HG02870 (cell line): ENCODE data around the gene TCF19.

Source experiments
- ATAC-seq: cut with Tn5 transposase; IDR thresholded peaks from one replicate; pipeline ENCODE4 v1.9.1; 2021; ENCODE audit warnings: mild to moderate bottlenecking, moderate library complexity; ENCODE audit not compliant: unreplicated experiment

The TCF19 gene

GRCh38 chr6:31158140-31158862 lies at the start of gene TCF19:
TSS of gene TCF19 (plus strand) at chr6:31158589. CDS start at chr6:31159470, 881 bp downstream.
- ATAC-seq, result peak; percentile 84

GRCh38 chr6:31110825-31111582 lies 47.4 kb upstream of the TCF19 start:
- ATAC-seq, result no peak

GRCh38 chr6:31111712-31112111 lies 46.7 kb upstream of the TCF19 start:
- ATAC-seq, result no peak

GRCh38 chr6:31112478-31112877 lies 45.9 kb upstream of the TCF19 start, which contains the start of gene C6orf15:
TSS of gene C6orf15 (minus strand) at chr6:31112575. CDS start at chr6:31112555, 20 bp downstream.
- no peak for ATAC-seq

GRCh38 chr6:31113861-31114540 lies 44.4 kb upstream of the TCF19 start:
- no peak for ATAC-seq

- no peak for ATAC-seq
Observed at GRCh38 chr6:31114541-31114878, 43.9 kb upstream of the TCF19 start, which contains the start of gene PSORS1C1. TSS of gene PSORS1C1 (plus strand) at chr6:31114800. CDS start at chr6:31129633, 14,833 bp downstream.

- ATAC-seq, result no peak
Observed at GRCh38 chr6:31114970-31115849, 43.2 kb upstream of the TCF19 start.

GRCh38 chr6:31115941-31116560 lies 42.3 kb upstream of the TCF19 start:
- ATAC-seq, result no peak

GRCh38 chr6:31116661-31117385 lies 41.6 kb upstream of the TCF19 start:
- no peak for ATAC-seq

- ATAC-seq, result no peak
Observed at GRCh38 chr6:31118178-31118577, 40.2 kb upstream of the TCF19 start.

- ATAC-seq, result no peak
Observed at GRCh38 chr6:31120151-31120915, 38.1 kb upstream of the TCF19 start, which contains the start of gene CDSN. TSS of gene CDSN (minus strand) at chr6:31120446. CDS start at chr6:31120419, 27 bp downstream.

GRCh38 chr6:31121131-31121790 lies 37.1 kb upstream of the TCF19 start:
- no peak for ATAC-seq

- no peak for ATAC-seq
Observed at GRCh38 chr6:31122791-31123706, 35.3 kb upstream of the TCF19 start.

- no peak for ATAC-seq
Observed at GRCh38 chr6:31125162-31125561, 33.2 kb upstream of the TCF19 start.

- ATAC-seq, result no peak
Observed at GRCh38 chr6:31125586-31126363, 32.6 kb upstream of the TCF19 start.
